A549 treated with DMSO at 1 μM for 4 hours (cell line): ENCODE results near the gene PUS3. TPM values are rescaled to one million over a fixed set of nuclear protein-coding genes. Genes with fewer than 3 reads are reported as not detected.

Source experiments
- total RNA-seq: library from RNA; stranded (reverse); fragments of 200-300 nt; extraction: Qiagen RNA extraction; gene quantifications from 5 replicates; pipeline ENCODE4 v1.2.3, GENCODE V29; 2022; ENCODE audit warnings: low read depth

Gene PUS3
- 6.9 to 9.7 TPM (median 7.9 TPM) in 5 replicates for total RNA-seq

GRCh38 chr11:125902927-125903710, at the start of gene PUS3:
Gene PUS3 (minus strand): TSS chr11:125903206. CDS start chr11:125896284, 6,922 bp downstream.

GRCh38 chr11:125945797-125946520, 43.0 kb upstream of the PUS3 start, which contains the start of gene VSIG10L2:
Gene VSIG10L2 (plus strand): TSS chr11:125946044. CDS start chr11:125946056, 12 bp downstream.

GRCh38 chr11:125903711-125904659, 979 bp upstream of the PUS3 start, which contains the start of gene DDX25:
Gene DDX25 (plus strand): TSS chr11:125904508. CDS start chr11:125904518, 10 bp downstream.

GRCh38 chr11:125887373-125888324, 15.4 kb downstream of the PUS3 start, which contains the start of gene HYLS1:
Gene HYLS1 (plus strand): TSS chr11:125887668. CDS start chr11:125899369, 11,701 bp downstream.

Other genes starting within 250 kb of the PUS3 start
- not detected in 5 replicates for gene ACRV1, start 222.4 kb downstream of the PUS3 start, total RNA-seq
- not detected in 5 replicates for gene PATE1, start 156.9 kb downstream of the PUS3 start, total RNA-seq
- not detected in 5 replicates for gene PATE2, start 124.4 kb downstream of the PUS3 start, total RNA-seq
- gene PATE3, start 115.1 kb downstream of the PUS3 start, total RNA-seq: not detected in 5 replicates
- not detected in 5 replicates for gene PATE4, start 69.9 kb downstream of the PUS3 start, total RNA-seq
- gene HYLS1, start 15.5 kb downstream of the PUS3 start, total RNA-seq: 14.7 to 17.8 TPM (median 17.5 TPM) in 5 replicates
- gene DDX25, start 1.3 kb upstream of the PUS3 start, total RNA-seq: 0.04 to 0.32 TPM (median 0.06 TPM) in 3 of 5 replicates, not detected in the others
- gene VSIG10L2, start 42.8 kb upstream of the PUS3 start, total RNA-seq: 0.01 TPM in 1 of 5 replicates, not detected in the others
- 2.0 to 4.1 TPM (median 3.4 TPM) in 5 replicates for gene CDON, start 159.7 kb upstream of the PUS3 start, total RNA-seq